BE2C (cell line): ENCODE results near the gene FAM72D.
"Not testable (repeated sequence)": the region's sequence is repeated elsewhere in the genome, so short reads cannot be mapped to it uniquely, and the experiment has no call there.

Experiments
- DNase-seq: peaks from one replicate; pipeline ENCODE4 v3.0.0-alpha.2; 2020
- H3K27me3 ChIP-seq: fragments of 250-450 bp; sonication (Bioruptor Pico); 2 replicates; pipeline ENCODE4 v1.5.1; 2020; ENCODE audit warnings: mild to moderate bottlenecking
- H3K36me3 ChIP-seq: fragments of 250-450 bp; sonication (Bioruptor Pico); 2 replicates; pipeline ENCODE4 v1.5.1; 2020; ENCODE audit warnings: mild to moderate bottlenecking
- H3K4me1 ChIP-seq: fragments of 250-450 bp; sonication (Bioruptor Pico); 2 replicates; pipeline ENCODE4 v1.5.1; 2020
- H3K4me3 ChIP-seq: 2 replicates; pipeline ENCODE4 v1.5.1; 2011; ENCODE audit warnings: low read depth, low read length
- H3K9me3 ChIP-seq: fragments of 250-450 bp; sonication (Bioruptor Pico); 2 replicates; pipeline ENCODE4 v1.5.1; 2020

The FAM72D gene

DNA sequence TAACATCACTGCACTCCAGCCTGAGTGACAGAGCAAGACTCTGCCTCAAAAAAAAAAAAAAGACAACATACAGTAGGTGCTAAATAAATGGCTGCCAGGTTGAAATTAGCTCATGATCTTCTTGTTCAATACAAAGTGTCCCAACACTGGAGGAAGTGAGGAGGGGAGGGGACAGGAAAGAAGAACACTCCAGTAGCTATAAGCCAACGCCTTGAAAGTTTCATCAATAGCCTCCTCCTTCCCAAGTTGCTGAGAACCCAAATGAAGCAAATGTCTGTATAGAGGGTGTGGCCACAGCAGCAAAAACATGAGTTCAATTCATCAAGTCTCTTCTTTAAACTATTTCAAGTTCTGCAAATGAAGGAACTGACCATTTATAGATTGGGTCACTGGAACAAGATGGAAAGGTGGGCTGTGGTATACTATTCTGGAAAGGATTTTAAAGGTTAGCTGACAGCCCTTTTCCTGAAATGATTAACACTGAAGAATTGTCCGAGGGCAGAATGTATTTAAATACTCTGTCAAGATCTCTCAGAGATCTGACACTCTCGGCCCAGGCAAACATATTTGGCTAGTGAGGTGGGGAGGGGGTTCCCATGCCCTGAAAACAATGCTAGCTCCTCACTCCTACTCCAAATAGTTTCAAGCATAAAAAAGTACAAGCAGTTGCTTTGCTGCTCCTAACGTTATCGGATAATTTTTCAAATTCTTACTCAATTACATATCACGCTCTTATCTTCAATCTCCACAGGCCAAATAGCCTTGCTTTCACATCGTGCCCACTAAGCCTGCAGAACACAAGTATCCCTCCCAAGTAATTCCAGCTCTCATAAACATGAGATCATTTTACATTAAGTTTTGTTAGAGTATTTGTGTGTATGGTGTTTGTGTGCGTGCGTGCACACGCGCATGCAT, 17.6 kb upstream of the FAM72D start:
- not testable (repeated sequence) for H3K36me3 ChIP-seq, H3K27me3 ChIP-seq, H3K4me1 ChIP-seq, H3K9me3 ChIP-seq, DNase-seq, H3K4me3 ChIP-seq

DNA sequence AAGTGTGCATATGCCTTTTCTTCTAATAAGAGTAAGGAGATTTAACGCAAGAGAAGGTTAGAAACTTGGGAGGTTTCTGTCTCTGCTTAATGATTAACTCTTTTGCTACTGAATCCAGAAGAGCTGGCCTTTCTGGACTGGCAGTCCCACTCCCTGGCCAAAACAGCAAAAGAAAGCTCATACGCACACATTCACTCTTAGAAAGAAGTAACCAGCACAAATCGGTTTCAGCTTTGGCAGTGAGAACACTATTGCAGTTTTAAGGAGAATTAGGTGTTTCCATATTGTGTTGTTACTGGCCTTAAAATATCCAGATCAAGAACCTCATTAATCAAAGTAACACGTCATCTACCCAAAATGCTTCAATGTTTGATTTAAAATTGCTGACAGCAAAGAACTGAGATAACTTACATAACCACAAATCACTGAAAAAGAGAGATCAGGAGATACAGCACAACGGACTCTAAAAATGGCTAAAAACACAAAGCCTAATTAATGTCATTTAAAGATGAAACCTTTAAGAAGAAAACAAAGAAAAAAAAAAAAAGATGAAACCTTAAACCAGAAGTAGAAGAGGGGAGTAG, 16.9 kb upstream of the FAM72D start:
- DNase-seq: not testable (repeated sequence)

DNA sequence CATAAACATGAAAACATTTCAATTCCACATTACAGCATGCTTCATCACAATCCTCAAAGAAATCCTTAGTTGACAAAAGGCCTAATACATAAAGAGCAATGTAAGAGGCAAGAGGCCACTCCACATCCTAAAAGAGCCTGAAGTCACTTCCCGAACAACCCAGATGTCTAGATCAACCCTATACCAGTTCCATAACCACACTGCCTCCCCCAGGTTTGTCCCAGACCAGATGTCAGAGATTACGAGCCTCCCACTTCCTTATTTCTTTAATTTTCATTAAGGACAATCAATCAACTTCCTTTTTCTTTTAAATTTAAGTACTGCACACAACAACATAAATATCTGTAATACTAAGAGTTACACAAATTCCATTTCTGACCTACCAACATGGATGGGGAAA, 16.0 kb upstream of the FAM72D start:
- H3K4me1 ChIP-seq, H3K36me3 ChIP-seq, H3K9me3 ChIP-seq, DNase-seq, H3K27me3 ChIP-seq, H3K4me3 ChIP-seq: not testable (repeated sequence)

More for the DNA sequence above, 16.9 kb upstream of the FAM72D start:
- H3K9me3 ChIP-seq, H3K4me3 ChIP-seq, H3K4me1 ChIP-seq, H3K36me3 ChIP-seq, H3K27me3 ChIP-seq: not testable (repeated sequence)

DNA sequence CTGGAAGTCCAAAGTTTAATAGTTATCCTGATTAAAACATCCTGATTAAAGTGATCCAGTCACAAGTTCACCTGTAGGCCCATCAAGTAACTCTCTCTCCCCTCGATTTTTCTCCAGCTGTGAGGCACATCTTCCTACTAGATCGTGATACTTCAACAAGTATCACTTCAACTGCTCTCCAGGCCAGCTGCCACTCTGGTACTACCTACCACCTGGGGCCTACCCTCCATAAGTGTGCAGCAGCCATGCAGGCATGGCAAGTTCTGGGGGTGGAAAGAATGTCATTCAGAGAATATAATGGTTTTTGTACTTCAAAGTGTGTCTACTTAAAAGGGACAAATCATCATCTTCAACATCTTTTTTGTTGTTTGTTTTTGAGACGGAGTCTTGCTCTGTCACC, 15.6 kb upstream of the FAM72D start:
- not testable (repeated sequence) for H3K4me1 ChIP-seq, H3K4me3 ChIP-seq, H3K27me3 ChIP-seq, H3K36me3 ChIP-seq, DNase-seq, H3K9me3 ChIP-seq

DNA sequence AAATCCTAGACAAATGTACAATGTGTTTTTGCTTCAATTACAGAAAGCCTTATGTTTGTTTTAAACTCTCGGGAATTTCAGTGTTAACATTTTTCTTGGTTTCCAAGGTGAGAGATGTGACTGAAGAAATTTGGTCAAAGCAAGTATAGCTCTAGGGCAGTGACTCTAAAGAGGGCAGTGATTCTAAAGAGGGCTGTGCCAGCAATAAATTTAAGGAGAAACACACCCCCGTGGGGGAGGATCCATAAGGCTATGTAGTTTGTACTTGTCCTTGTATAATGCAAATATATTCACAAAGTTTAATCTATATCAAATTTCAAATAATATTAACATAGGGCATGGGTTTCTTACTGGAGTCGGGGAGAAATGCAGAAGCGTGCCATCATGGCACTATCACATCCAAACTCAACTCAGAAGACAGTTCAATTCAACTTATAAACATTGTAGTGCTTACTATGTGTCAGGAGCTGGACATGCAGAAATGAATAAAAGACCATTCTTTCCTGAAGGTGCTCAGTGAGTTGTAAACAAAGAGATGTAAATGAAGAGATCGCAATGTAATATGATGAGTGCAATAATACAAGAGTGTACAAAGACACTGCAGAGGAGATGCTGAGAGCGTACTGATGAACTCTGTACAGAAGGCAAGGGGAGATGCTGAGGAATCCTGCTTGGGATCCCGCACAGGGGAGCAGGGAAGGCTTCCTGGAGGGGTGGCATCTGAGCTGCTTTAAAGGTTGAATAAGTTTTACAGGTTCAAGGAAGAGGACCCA, 13.1 kb upstream of the FAM72D start:
- not testable (repeated sequence) for DNase-seq, H3K4me3 ChIP-seq, H3K4me1 ChIP-seq, H3K9me3 ChIP-seq, H3K36me3 ChIP-seq, H3K27me3 ChIP-seq

DNA sequence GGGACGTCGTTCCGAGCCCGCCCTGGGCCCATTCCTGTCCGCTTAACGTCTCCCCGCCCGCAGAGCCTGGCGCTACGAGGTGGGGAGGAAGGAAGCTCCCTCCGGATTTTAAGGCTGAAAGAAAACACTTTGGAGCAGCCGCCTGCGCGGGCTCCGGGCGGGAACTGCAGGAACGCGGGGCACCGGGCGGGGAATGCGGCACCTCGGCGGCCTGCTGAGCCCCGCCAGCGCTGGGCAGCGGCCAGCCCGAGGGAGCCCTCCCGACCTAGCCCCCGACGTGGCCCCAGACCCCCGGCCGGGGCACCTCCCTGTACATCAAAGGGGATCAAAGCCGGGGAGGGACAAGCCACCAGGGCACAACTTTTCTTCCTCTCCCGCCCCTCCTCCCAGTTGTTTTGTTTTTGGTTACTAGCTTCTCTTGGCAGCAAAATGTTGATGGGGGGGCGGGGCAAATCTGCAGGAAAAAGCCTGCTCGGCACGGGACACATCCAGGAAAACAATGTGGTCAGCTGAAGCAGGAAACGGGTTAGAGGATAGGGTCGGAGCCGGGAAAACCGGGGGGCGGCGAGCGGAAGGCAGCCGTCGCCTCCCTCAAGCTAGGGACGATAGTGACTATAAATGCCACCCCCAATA, 2.1 kb upstream of the FAM72D start:
- not testable (repeated sequence) for H3K36me3 ChIP-seq, H3K9me3 ChIP-seq, H3K4me1 ChIP-seq, H3K27me3 ChIP-seq
- peak; percentile 68 for DNase-seq
- H3K4me3 ChIP-seq: peak overlapping the region; percentile 47

DNA sequence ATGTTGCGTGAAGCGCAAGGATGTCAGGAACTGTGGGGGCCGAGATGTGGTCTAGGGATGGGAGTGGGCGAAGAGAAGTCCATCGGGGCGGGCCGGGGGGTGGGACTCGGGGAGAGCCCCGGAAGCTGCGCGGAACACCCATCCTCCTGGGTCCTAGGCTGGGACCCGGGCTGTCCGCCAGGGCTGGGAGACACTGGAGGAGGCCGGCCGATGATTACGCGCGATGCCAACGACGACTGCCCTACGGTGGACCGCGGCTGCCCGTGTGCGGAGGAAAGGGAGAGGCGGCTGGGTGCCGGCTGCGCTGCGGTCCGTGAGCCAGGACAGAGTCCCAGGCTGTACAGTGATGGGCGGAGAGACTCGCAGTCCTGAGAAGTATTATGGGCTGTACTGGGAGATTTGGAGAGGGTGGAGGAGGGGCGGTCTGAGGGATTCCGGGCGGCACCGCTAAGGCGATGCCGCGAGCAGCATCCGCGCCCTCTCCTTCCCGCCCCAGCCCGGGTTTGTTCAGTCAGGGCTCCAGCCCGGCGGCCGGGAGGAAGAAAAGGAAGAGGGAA, 1.0 kb upstream of the FAM72D start:
- H3K27me3 ChIP-seq, H3K9me3 ChIP-seq, H3K4me1 ChIP-seq, H3K36me3 ChIP-seq: not testable (repeated sequence)
- DNase-seq: peak; percentile 40
- H3K4me3 ChIP-seq: peak overlapping the region; percentile 38; the same call in 1 of the 2 replicates

DNA sequence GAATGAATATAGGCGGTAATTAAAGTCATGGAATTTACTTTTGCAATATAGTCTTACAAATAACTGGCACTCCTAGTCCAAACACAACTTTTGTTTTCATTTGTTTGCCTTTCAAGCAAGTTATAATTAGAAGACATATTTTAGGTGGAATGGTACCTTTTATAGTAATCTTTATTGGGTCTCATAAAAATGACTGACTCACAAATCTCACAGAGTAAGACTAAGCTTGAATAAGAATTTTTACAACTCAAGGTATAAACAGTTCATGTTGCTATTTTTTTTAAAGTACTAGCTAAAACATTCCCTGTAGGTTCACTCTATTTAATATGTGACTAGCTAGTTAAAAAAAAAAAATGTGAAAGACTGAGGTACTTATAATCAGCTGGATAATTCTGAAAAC, 6.0 kb downstream of the FAM72D start:
- H3K9me3 ChIP-seq, H3K4me3 ChIP-seq, H3K4me1 ChIP-seq, DNase-seq, H3K27me3 ChIP-seq, H3K36me3 ChIP-seq: not testable (repeated sequence)

DNA sequence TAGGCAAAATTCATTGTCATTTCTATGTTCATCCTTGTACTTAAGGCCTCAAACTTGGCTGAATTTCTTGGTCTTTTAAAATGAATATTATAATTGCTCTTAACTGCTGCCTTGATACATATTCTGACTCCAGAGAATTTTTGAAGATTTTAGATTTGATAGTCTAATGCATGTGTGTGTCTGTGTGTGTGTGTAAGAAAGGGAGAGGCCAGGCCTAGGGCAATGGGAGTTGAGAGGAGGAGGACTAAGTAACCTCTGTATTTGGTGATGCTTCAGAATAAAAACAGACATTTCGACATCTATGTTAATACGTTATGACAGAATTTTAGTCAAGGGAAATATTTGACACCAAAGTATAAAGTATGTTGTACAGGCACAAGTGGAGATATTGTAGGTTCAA, 7.5 kb downstream of the FAM72D start:
- not testable (repeated sequence) for H3K4me3 ChIP-seq, H3K4me1 ChIP-seq, H3K27me3 ChIP-seq, DNase-seq, H3K36me3 ChIP-seq, H3K9me3 ChIP-seq

DNA sequence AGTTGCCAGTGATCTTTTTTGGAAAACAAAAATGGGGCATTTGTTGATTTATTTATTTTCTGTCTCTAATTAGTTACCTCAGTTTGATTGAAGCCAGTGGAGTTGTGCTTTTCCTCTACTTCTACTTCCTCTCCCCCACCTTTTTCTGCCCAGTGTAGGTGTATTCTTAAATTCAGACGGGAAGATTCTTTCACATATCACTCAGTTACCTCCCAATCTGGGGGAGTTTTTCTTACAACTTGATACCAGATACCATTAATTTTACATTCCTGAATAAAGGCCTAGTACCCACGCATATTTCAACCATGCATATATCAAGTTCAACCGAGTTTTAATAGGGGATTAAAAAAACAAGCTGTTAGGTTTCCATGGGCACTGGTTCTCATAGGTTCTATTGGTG, 15.9 kb downstream of the FAM72D start:
- not testable (repeated sequence) for H3K9me3 ChIP-seq, DNase-seq

DNA sequence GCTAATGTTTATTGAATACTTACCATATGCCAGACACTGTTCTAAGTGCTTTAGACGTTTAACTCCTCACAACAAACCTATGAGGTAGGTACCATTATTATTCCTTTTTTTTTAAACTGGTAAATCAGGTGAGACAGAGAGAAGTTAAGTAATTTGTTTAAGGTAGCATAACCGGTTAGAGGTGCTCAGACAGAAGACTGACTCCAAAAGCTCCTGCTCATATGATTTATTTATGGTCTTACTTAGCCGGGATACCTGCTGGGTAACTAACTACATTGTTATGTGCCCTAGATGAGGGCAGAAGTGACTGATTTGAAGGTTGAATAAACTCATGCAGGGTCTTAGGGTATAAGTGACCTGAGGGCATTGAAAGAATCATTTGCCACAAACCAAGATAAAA, 16.9 kb downstream of the FAM72D start:
- not testable (repeated sequence) for H3K4me1 ChIP-seq, DNase-seq, H3K36me3 ChIP-seq, H3K9me3 ChIP-seq, H3K27me3 ChIP-seq, H3K4me3 ChIP-seq

More for the DNA sequence above, 15.9 kb downstream of the FAM72D start:
- not testable (repeated sequence) for H3K27me3 ChIP-seq, H3K36me3 ChIP-seq, H3K4me3 ChIP-seq, H3K4me1 ChIP-seq

DNA sequence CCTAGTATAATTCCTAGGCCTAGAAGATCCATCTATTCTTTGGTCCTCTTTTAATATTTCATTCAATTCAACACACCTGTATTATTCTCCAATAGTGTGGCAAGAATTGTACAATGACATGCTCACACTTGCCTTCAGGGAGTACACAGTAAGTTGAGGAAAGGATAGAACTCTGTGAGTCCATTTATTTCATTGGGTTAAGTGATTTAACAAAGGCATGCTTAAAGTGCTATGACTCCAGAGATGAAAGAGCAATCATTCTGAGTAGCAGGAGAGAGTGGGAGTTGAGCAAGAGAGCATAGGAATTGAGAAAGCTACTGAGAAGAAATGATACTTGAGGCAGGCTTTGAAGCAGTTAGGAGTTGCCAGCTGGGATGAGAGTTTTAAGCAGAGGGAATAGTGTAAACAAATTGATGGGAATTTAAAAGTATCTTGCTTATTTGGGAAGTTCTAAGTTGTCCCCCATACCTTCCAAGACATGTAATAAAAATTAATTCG, 18.8 kb downstream of the FAM72D start:
- not testable (repeated sequence) for H3K9me3 ChIP-seq, H3K27me3 ChIP-seq, H3K4me3 ChIP-seq, H3K4me1 ChIP-seq, DNase-seq, H3K36me3 ChIP-seq

DNA sequence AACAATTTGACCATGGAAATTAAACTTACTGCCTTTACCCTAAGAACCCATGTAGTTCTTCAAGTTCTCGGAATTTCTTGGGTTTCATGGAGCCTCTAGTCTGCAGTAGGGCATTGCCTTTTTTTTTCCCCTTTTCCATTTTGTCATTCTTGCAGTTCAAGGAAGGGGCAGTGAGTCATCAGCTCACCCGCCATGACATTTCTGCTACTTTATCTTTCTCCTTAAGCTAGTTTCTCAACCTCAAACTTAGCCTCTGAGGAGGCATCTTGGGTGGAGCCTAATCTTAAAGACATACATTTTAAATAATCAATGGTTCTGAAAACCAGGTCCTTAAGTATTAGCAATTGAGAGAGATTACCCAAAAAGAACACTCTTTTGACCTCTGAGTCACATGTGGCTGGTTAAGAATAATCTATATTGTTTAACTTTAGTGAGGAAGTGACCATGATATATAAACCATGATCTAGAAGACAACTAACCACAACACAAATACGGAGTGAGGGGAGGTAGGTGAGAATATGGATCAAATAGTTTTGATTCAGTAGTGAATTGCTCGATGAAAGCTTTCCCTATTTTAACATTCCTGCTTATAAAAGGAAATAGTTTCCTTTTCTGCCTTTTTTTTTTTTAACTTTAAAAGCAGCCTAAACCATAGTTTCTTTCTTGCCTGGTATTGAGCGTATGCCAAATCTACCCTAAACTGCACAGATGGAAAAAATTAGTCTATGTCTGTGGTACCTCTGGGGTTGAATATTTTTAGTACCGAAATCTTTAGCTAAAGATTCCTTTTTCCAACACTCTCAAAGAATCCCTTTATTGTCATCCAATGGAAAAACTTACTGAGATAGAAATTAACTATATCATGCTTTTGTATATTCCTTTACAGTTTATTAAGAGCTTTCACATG, 20.1 kb downstream of the FAM72D start:
- not testable (repeated sequence) for H3K36me3 ChIP-seq, H3K4me3 ChIP-seq, DNase-seq, H3K27me3 ChIP-seq, H3K9me3 ChIP-seq, H3K4me1 ChIP-seq

DNA sequence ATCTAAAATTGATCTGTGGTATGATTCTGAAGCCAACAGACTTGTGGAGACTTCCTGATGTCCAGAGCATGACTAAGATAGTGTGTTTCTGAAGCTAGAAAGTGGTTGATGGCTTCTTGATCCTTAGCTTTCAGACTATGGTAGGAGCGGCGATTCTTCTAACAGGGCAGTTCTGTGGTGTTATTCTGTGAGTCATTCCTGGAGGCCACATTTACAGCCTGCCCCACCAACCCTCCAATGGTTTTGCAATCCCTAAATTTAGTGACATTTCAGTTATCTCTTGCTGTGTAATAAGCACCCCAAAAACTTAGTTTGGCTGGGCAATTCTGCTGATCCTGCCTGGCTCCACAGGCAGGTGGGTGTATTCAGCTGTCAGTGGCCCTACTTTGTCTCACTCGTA, 24.1 kb downstream of the FAM72D start:
- not testable (repeated sequence) for H3K4me1 ChIP-seq, H3K4me3 ChIP-seq, H3K9me3 ChIP-seq, DNase-seq, H3K36me3 ChIP-seq, H3K27me3 ChIP-seq
